GM18526 (cell line): ENCODE results near the gene STRN3.

Experiments used
- POLR2A ChIP-seq: IDR thresholded peaks from 3 replicates; pipeline ENCODE4 v1.6.1; 2011; ENCODE audit not compliant: insufficient read length; ENCODE audit errors: extremely low read depth

The STRN3 gene, protein sequence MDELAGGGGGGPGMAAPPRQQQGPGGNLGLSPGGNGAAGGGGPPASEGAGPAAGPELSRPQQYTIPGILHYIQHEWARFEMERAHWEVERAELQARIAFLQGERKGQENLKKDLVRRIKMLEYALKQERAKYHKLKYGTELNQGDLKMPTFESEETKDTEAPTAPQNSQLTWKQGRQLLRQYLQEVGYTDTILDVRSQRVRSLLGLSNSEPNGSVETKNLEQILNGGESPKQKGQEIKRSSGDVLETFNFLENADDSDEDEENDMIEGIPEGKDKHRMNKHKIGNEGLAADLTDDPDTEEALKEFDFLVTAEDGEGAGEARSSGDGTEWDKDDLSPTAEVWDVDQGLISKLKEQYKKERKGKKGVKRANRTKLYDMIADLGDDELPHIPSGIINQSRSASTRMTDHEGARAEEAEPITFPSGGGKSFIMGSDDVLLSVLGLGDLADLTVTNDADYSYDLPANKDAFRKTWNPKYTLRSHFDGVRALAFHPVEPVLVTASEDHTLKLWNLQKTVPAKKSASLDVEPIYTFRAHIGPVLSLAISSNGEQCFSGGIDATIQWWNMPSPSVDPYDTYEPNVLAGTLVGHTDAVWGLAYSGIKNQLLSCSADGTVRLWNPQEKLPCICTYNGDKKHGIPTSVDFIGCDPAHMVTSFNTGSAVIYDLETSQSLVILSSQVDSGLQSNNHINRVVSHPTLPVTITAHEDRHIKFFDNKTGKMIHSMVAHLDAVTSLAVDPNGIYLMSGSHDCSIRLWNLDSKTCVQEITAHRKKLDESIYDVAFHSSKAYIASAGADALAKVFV

DNA sequence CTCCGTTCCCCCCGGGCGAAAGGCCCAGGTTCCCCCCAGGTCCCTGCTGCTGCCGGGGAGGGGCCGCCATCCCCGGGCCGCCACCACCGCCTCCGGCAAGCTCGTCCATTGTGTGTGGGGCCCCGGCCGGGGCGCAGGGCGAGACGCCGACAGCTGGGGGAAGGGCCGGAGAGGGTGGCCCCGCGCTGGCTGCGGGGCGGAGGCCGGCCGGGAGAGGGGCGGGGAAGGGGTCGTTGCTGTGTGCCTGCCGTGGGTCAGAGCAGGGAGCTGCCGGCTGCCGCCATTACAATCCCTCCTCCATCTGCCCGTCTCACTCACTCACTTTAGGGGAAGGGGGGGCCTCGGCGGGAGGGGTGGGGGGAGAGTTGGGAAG lies at the start of gene STRN3:
TSS of gene STRN3 (minus strand) at position 303 of the 373 bp plus-strand sequence. CDS start at position 109, 194 bp downstream.
- TF ChIP-seq POLR2A, result no peak

DNA sequence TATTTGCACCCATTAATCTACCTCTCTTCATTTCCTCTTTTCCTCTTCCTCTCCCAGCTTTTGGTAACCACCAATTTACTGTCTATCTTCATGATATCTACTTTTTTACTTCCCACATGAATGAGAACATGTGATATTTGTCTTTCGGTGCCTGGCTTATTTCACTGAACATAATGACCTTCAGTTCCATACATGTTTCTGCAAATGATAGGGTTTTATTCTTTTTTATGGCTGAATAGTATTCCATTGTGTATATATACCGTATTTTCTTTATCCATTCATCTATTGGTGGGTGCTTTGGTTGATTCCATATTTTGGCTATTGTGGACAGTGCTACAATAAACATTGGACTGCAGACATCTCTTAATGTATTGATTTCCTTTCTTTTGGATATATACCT lies 49.0 kb upstream of the STRN3 start:
- no peak for TF ChIP-seq POLR2A

GRCh38 chr14:31071151-31071550 lies 45.0 kb upstream of the STRN3 start:
- no peak for TF ChIP-seq POLR2A

GRCh38 chr14:31070431-31070830 lies 44.3 kb upstream of the STRN3 start:
- no peak for TF ChIP-seq POLR2A

- no peak for TF ChIP-seq POLR2A
Measured at GRCh38 chr14:31069343-31069742, 43.2 kb upstream of the STRN3 start.

GRCh38 chr14:31068235-31068634 lies 42.1 kb upstream of the STRN3 start:
- TF ChIP-seq POLR2A, result no peak

DNA sequence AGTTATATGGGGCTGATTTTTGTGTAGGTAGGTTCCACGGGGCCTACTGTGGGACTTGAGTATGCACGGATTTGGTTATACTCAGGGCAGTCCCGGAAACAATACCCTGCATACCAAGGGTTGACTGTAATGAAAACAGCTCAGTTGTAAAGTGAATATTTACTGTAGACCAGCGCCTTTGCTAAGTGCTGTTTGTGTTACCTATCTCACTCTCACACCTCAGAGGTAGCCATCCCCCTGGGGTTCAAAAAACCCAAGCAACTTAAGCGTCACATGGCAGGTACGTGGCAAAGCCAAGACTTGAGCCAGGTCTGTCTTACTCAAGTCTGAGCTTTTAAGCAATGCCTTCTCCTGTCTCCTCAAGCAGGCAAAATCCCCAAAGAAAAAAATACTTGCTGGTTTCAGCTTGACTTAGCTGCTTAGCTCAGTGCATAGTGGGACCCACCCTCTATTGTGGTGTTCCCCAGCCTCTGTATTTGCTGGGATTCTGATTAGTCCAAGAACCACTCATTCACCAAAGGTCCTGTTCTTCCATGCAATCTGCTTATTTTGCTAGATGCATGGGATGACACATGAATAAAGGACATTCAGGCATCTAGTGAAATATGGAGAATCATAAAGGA lies 34.2 kb upstream of the STRN3 start:
- no peak for TF ChIP-seq POLR2A

GRCh38 chr14:31059152-31059924 lies 33.2 kb upstream of the STRN3 start:
- no peak for TF ChIP-seq POLR2A

DNA sequence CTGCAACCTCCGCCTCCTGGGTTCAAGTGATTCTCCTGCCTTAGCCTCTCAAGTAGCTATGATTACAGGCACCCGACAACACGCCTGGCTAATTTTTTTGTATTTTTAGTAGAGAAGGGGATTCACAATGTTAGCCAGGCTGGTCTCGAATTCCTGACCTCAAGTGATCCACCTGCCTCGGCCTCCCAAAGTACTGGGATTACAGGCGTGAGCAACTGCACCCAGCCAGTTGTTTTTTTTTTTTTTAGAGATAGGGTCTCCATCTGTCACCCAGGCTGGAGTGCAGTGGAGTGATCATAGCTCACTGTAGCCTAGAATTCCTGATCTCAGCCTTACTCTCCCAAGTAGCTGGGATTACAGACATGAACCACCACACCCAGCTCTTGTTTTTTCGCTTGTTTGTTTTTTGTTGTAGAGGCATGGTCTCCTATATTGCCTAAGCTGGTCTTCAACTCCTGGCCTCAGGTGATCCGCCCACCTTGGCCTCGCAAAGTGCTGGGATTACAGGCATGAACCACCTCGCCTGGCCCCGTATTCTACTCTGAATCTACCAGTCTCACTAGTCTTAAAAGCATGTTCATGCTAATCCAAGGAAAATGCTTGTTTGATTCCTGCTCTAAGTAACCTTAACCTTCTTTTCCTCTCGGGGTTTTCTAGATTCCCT lies 31.7 kb upstream of the STRN3 start:
- TF ChIP-seq POLR2A, result no peak

GRCh38 chr14:31057035-31057434 lies 30.9 kb upstream of the STRN3 start:
- TF ChIP-seq POLR2A, result no peak

- TF ChIP-seq POLR2A, result no peak
Measured at GRCh38 chr14:31051511-31051910, 25.3 kb upstream of the STRN3 start.

DNA sequence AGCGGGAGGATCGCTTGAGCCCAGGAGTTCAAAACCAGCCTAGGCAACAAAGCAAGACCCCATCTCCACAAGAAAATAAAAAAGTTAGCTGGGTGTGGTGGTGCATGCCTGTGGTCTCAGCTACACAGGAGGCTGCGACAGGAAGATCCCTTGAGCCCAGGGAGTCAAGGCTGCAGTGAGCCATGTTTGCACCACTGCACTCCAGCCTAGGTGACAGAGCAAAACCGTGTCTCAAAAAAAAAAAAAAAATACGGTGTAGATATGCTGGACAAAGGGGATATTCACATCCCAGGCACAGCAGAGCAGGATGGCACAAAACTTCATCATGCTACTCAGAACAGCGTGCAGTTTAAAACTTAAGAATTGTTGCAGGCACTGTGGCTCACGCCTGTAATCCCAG lies 24.8 kb upstream of the STRN3 start:
- TF ChIP-seq POLR2A, result no peak

DNA sequence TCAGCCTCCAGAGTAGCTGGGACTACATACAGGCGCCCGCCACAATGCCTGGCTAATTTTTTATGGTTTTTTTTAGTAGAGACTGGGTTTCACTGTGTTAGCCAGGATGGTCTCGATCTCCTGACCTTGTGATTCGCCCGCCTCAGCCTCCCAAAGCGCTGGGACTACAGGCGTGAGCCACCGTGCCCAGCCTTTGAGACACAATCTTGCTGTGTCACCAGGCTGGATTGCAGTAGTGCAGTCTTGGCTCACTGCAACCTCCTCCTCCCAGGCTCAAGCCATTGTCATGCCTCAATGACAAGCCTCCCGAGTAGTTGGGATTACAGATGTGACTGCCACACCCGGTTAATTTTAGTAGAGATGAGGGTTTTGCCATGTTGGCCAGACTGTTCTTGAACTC lies 21.3 kb upstream of the STRN3 start:
- TF ChIP-seq POLR2A, result no peak

DNA sequence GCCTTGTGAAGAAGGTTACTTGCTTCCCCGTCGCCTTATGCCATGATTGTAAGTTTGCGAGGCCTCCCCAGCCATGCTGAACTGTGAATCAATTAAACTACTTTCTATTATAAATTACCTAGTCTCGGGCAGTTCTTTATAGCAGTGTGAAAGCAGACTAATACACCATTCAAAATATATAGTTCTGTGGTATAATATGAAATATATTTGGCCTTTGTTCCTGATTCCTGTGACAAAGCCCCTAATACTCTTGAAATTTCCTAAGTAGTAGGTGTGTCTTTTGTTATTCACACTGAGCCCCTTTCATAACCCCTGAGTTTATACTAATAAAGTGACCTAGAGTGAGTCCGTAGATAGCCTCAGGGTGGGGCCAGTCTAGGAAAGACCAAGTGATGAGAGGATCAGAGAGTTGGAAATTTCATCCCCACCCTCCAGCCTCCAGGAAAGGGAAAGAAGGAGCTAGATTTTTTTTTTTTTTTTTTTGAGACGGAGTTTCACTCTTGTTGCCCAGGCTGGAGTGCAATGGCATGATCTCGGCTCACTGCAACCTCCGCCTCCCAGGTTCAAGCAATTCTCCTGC lies 19.4 kb upstream of the STRN3 start:
- no peak for TF ChIP-seq POLR2A
